ENCODE data around the gene PARD3B.
A peak's percentile ranks its signal among the peaks of the same experiment; 100 is the strongest.

Gene PARD3B

DNA sequence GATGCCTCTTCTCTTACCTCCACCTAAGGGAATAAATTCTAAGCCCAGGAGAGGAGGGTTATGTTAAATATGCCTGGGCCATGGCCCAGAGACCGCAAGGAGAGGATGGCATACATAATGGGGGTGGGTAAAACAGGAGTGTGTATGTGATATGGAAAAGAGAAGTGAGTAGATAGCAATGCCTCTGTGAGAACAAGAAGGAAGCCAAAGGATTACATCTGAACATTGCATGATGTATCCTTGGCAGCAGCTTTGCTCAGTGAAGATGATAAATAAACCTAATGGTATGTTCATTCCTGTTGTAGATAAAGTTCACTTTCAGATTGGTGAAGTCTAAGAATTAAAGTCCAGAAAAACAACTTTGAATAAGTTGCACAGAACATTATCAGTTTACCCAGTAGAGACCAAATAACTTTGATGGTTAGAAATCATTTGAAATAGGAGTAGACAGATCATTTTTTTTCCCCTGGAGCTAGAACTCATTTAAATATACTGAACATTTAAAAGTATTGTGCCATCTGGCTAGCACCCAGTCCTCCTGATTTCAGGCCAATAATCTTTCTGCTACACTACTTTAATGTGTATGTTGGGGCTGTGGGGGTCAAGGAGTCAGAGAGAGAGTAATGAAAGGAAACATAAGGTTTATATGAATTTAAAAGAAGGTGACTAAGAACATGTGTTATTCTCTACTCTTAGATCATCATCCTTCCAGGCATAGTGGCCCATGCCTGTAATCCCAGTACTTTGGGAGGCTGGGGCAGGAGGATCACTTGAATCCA is 231.7 kb downstream of the PARD3B start:
- peak; percentile 16 for DNase-seq

DNA sequence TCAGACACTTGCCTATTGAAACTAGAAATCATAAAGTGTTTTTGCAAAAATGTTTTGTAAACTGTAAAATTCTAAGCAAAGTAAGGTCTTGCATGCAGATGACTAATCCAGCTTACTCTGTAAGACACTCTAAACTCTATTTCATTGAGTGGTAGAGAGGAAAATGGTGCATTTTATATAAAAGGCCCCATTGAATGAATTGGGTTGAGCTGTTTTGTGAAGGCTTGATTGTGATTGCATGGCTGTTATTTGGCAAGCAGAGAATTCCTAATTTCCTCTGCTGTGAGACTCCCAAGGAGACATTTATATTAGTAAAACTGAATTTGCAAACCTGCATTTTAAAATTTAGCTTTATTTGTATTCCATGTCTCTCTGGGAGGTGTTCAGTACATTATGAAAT is 234.5 kb downstream of the PARD3B start:
- no peak for DNase-seq

DNA sequence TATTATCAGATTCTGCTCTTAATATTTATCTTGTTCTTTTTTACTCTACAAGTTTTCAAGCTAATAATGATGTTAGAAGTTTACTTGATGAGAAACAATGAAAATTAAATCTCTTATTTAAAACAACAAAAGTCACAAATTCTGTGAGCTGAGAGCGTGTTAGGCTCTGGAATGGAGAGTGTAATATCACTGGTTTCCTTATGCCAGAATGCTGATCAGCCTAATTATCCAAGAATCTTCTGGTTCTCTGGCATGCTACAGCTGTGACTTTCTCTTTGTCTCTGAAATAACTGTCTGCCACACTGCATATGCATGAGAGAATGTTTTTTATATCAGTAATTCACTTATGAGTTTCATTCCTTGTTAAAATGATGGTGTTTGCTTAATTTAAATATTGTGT is 236.7 kb downstream of the PARD3B start:
- DNase-seq: no peak

DNA sequence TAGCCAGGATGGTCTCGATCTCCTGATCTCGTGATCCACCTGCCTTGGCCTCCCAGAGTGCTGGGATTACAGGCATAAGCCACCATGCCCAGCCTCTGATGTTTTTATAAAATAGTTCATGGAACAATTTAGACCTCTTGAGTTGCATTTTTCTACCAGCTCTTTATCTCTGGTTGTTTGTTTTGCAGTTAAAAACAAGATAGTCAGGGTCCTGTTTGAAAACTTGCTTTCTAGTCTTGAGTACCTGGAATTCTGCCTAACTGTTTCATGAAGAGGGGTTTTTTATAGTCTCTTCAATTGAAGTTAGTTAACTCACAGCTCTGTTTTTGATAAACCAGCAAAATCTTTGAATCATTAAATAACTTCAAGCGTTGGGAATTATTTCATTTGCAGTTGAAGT is 244.8 kb downstream of the PARD3B start:
- no peak for DNase-seq

DNA sequence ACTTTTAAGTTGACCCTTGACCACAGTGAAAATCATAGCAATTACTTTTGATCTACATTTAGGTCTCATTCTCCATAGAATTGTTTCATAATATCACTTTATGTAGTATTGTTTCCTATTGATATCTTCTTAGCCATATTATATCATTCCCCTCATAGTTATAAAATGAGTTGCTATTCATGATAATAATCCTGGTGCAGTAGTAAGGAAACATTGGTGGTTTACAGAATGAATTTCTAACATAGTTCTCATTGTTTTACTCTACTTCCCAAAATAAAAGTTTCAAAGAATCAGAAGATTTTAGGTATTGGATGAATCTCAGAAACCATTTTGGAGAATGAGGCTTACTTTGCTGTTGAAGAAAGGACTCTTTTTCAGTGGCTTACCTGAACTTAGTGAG is 246.0 kb downstream of the PARD3B start:
- no peak for DNase-seq

DNA sequence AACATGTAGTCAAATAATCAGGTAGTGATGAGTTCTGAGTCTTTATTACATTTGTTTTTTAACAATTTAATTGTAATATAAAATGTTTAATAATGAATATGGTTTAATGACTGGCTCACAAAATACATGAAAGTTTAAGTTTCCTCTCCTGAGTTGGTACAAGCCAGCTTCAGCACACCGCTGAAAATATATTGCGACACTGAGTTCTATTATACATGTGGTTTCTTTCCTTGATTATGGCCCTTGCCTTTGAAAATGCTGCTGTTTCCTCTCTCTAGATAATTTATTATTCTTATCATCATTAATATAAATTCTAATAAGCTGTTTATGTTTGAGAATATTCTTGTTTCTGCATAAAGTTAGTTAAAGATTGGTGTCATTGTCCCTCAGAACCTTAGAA is 249.3 kb downstream of the PARD3B start:
- no peak for DNase-seq

DNA sequence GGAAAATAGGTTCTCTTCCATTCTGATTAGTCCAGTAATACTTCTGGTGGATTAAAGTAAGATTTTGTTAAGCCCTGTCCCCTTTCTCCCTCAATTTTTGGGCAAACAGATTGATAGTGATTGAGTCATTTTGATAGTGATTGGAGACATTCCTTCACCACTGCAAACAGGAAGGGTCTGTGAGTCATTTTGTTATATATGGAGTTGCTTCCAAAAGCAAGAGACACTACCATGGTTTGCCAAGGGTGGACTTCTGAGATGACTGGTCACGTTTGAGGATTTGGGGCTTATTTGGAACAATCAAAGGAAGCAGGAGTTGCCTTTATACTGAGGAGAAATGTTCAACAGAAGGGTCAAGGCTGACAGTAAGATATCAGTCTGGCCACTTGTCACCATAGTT is 249.9 kb downstream of the PARD3B start:
- DNase-seq: no peak

DNA sequence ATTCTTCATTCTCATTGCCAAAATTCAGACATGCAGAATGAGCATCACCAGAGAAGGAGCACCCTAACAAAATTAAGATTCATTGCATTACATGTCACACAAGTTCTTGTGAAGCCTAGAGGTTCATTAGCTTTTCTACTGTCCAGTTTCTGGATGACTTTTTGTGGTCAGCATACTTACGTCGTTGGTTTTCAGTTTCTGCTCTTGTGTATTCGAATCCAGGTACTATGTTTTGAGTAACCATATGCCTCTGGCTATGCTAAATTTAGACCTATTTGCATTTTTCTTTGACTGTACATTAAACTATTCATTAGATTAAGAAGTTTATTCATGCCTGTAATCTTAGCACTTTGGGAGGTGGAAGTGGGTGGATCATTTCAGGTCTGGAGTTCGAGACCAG is 251.3 kb downstream of the PARD3B start:
- DNase-seq: no peak

DNA sequence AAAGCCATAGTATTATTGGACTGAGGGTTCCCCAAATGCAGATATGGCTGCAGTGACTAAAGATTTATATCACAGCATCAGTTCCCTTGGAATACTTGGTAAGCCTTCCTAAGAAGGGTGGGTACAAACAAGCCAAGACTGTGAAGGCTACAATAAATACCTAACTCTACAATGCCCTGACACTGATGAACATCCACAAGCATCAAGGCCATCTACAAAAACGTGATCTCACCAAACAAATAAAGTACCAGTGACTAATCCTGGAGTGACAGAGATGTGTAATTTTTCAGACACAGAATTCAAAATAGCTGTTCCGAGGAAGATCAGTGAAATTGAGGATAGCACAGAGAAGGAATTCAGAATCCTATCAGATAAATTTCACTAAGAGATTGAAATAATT is 254.5 kb downstream of the PARD3B start:
- DNase-seq: no peak

DNA sequence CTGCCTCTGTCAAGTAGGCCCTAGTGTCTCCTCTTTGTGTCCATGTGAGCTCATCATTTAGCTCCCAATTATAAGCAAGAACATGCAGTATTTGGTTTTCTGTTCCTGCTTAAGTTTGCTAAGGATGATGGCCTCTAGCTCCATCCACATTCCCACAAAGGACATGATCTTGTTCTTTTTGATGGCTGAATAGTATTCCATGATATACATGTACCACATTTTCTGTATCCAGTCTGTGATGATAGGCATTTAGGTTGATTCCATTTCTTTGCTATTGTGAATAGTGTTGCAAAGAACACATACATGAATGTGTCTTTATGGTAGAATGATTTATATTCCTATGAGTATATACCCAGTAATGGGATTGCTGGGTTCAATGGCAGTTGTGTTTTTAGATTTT is 263.2 kb downstream of the PARD3B start:
- no peak for DNase-seq

DNA sequence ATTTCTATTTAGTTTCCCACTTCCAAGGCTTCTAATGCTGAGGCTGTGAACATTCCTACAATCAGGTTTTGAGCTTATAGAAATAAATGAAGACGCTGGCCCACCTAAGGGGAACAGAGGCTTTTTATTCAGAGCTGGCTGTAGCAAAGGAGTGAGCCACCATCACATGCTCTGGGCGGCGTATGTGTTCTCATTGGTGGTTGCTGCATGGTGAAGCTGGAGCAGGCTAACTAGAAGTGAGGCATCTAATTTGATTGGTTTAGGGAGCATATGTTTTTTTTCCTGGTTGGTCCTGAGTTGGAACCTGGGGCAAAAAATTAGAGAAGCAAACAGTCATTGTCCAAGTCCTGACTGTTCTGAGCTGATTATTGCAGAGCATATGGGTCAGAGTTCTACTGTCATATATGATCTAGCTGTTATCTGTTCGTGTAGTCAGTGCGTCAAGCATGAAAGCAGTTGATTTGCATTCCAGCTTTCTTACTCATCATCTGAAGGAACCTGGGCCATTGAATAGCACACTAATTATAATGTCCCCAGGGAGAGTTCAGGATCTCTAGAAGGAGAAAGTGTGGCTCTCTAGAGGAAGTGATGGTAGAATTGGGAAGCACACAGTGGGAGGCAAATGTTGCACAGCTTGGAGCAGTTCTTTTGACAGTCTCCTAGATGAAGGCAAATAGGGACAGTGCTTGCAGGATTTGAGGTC is 279.6 kb downstream of the PARD3B start:
- no peak for DNase-seq

DNA sequence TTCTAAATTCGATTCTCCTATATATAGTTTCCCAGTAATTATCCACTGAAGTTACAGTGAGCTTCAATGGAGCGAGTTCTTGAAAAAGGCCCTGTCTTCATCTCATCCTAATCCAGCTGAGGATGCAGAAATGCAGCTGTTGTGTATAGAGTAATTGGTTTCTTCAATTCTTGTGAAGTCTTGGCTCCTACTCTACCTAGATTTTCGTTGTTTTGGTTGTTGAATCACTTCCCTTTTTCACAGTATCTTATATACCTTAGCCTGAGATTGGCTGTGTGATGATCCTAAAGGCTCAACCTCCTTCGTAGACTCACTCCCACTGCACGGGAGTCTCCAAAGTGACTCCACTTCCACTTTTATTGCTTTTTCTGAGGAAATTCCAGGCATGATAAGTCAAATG is 280.4 kb downstream of the PARD3B start:
- no peak for DNase-seq

DNA sequence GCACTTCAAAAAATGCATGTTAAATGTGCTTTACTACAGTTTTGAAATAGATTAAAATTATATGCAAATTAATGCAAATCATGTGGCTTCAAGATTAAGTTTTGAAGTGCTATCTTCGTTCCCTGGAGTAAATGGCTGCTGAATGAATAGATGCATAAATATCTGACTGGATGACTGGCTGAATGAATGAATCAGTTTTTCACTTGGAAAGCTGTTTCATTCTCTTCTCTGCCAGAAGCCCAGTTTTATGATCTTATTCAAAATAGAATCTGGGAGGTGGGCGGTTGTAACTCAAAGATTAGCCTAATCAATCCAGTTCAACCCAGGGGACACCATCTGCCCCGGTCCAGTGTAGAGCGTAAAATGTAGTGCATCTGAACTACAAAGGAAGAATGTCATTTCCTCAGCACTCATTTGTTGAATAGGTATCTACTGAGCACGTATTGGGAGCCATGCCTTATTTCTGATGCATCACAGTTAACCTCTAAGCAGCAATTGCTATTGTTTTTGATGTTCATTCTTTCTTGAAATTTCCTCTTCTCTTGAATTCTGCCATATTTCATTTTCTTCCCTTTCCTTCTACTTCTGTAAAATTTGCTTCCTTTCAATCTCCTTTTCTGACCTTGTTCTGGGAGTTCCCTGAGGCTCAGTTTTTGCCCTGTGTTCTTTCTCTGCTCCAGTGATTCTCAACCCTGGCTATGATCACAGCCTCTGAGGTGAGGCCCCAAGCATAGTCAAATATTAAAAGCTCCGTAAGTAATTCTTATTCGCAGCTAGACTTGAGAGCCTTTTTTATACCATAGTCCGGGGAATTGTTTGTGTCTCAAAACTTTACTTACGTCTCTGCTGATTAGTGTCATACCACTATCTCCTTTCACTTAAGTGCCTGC is 282.7 kb downstream of the PARD3B start:
- no peak for DNase-seq

DNA sequence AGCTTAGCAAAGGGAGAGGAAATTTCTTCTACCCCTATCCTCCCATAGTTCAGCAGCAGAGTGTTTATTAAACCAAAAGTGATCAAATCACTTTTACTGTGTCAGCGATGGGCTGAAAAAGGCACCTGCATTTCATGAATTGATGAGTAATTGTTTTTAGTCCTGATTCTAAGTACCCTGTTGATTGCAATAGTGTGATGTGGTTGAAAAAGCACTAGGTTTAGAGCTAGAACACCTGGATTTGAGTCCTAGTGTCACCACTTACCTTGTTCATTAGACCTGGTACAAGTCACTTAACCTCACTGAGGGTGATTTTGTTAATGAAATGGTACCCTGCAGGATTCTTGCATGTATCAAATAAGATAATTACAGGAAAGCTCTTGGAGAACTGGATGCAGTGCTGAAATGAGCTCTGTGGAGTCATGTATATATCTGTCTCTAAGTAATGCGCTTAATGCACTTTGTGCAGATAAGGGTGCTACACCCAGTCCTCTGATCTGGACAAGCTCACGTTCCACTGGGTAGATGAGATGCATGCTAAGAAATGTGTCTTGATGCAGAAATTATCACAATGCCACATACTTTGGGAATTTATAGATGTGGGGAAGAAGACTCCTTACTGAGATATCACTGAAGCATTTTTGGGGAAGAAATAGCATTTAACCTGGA is 289.6 kb downstream of the PARD3B start:
- no peak for DNase-seq

DNA sequence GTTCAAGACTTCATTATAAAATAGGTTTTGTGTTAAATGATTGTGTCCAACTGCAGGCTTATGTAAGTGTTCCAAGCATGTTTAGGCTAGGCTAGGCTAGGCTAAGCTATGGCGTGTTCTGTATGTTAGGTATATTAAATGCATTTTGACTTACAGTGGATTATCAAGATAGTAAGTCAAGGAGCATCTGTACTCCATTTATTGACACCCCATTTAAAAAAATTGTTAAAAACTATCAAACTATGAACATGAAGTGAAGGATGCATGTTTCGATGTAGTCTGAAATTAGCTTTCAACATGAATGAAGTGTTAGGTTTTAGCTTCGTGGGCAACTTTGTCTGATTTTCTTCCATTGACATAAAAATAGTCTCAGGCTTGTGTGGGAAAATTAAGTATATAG is 290.5 kb downstream of the PARD3B start:
- no peak for DNase-seq

DNA sequence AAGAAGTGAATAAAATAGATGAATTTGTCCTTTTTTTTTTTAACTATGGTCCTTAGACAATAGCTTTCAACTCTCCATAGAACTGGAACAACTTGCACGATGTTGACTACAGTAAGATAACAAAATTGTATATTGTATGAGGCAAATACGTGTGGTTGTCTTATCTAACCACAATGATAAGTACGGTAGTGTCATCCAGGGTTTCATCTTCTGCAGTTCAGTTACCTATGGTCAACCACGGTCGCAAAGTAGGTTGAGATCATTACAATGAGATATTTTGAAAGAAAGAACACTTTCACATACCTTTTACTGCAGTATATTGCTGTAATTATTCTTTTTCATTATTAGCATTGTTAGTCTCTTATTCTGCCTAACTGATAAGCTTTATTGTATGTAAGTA is 295.2 kb downstream of the PARD3B start:
- no peak for DNase-seq

DNA sequence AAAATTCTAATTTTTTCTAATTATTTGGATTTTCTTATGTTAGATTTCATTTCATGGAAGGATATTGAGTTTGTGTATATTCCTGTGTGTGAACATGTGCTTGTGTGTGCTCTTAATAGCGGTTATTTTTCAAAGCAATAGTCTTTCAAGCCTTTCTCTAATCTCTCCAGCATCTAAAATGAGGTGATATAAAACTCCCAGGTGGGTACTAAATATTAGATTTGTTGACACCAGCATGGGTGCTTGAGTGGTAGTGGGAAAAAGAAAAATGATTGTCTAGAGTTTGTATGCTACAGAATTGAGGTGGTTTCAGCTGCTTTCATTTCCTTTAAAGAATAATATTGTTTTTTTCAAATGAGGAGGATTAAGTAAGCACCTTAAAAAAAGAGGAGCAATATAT is 296.8 kb downstream of the PARD3B start:
- no peak for DNase-seq

DNA sequence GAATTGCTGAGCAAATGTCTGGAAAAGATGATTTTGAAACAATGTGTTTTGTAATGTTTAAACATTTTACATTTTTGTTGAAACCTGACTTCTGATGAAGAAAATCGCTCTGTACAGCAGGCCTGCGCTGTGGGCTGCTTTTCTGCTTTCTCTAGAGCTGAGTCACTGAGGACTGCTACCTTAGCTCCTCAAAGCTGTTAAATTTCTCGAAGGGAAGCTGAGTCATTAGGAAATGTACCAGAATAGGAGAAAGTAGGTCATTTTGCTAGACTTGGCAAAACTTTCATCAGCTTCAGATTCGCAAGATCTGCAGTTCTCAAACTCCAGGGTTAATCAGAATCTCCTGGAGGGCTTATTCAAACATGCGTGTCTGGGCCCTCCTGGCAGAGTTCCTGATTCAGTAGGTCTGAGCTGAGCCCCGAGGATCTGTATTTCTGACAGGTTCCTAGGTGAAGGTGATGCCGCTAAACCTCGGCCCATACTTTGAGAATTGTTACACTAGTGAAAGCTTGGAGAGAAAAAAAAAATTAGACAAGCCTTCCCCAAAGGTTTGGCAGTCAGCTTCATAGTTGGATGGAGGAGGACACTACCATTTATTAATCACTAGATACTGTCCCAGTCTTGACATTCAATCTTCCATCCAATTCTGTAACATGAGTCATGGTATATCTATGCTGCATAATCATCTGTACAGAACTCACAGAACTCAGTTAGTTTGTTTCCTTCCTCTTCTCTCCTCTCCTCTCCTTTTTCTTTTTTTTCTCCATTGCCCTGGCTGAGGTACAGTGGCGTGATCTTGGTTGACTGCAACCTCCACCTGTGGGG is 297.6 kb downstream of the PARD3B start:
- no peak for DNase-seq

DNA sequence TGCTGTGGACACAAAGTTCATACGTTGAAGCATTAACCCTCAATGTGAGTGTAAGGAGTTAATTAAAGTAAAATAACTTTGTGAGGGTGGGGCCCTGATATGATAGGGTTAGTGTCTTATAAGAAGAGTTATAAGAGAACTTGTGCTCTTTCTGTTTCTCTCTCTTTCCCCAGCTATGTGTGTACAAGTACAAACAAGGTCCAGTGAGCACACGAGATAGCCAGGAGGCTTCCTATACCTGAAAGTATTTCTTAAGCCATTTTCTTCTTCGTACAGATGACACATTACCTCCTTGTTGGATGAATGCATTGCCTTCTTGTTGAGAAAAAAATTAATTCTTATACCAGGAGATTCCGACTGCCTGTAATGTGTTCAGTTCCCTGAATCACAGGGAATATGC is 301.2 kb downstream of the PARD3B start:
- no peak for DNase-seq

DNA sequence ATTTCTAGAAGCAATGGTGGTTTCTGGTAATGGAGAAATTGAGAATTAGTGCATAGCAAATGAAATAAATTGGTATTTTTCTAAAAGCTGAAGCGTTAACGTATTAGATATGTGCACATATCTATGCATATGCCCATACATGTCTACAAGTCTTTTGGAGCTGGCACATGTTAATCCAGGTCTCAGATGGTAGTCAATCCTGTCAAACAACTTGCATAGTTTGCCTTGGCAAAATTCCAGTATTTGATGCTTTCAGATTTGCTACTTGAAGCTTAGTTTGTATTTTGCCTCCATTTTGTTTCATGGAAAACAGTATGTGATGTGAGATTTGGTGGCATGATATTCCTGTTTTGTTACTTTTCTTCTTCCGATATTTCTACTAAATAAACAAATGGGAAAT is 304.6 kb downstream of the PARD3B start:
- DNase-seq: no peak

DNA sequence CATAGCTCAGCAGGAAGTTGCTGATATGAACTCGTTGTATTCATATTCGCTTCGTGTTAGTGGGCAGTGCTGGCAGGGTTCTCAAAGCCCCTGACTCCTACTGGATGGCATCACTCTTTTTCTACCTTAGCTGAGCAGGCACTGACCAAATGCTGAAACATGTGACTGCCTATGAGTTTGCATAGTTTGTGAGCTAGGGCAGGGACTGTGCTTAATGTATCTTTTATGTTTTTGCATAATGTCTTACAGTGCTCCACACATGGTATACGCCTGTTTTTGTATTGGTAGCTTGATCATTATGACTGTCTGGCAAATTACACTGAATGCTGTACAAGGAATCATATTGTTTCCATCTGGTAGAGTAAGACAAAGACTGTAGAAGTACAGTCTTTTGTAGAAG is 305.3 kb downstream of the PARD3B start:
- no peak for DNase-seq

DNA sequence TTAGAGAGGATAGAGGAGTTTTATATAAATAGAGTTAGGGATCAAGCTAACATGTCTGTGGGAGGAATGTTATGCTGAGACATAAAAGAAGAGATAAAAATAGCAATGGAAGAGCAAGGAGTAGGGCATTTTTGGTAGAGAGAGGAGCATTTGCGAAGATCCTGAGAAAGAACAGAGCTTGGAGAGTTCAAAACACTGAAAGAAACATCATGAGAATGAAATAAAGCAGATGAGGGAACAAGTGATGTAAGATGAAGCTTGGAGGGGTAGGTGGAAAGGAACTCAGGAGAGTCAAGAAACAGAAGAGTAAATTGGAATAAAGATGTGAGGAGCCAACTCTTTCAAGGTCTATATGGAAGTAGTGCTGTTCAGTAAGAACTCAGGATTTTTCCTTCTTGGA is 308.6 kb downstream of the PARD3B start:
- DNase-seq: no peak

All from DMS 273 treated with DMSO at 0.1 percent for 48 hours (cell line).